ENCODE results near the gene OR2M5.

- TF ChIP-seq CTCF (IDR thresholded peaks at IDR 0.05; ENCODE audit: low read depth, low read length) = no peak
- TF ChIP-seq EZH2phosphoT487 (IDR thresholded peaks at IDR 0.05; ENCODE audit: low read depth) = no peak
Observed at GRCh38 chr1:248098529-248098928, 46.4 kb upstream of the OR2M5 start.

Measured in OCI-LY3 (cell line).